Body of pancreas (tissue), 4 donors: ENCODE results near the gene OSBPL2. TPM values are rescaled to one million over a fixed set of nuclear protein-coding genes. Genes with fewer than 3 reads are reported as not detected.

ENCODE experiments used
- ATAC-seq: fragments of 150-250 bp; one replicate; pipeline ENCODE4 v1.9.1; 2016
- DNase-seq, 4 donors: peaks; one replicate each; pipeline ENCODE4 v3.0.0-alpha.2; 2019
- H3K27ac ChIP-seq, 4 donors: fragments of 200-600 bp; sonication (generic); 1 replicate in 3 of 4; 2 replicates in 1 of 4; pipeline versions ENCODE4 v1.5.1 to v1.6.1; 2016 to 2019; ENCODE audit warnings: mild to moderate bottlenecking in 1 of 4, mixed read lengths in 1 of 4, moderate library complexity in 1 of 4
- H3K27me3 ChIP-seq, 2 donors: fragments of 200-600 bp; sonication (generic); one replicate each; pipeline ENCODE4 v1.6.0; 2016; ENCODE audit warnings: mild to moderate bottlenecking in 1 of 2
- H3K36me3 ChIP-seq, 2 donors: fragments of 200-600 bp; sonication (generic); replicated peaks in 1 of 2; 2 replicates each; pipeline ENCODE4 v1.5.1; 2016; ENCODE audit warnings: low read depth in 2 of 2; ENCODE audit not compliant: insufficient read depth in 1 of 2
- H3K4me1 ChIP-seq: fragments of 200-600 bp; sonication (generic); one replicate; pipeline ENCODE4 v1.6.0; 2016
- H3K4me3 ChIP-seq, 2 donors: fragments of 200-600 bp; sonication (generic); 1 replicate in 1 of 2; 2 replicates in 1 of 2; pipeline ENCODE4 v1.5.1; 2016 to 2019
- H3K9me3 ChIP-seq, 3 donors: fragments of 200-600 bp; sonication (generic); 1 replicate in 2 of 3; 2 replicates in 1 of 3; pipeline ENCODE4 v1.5.1; 2016
- CTCF ChIP-seq, 7 experiments: fragments of 450-650 bp in 4 of 7; fragments of 200-600 bp in 3 of 7; sonication (generic) in 3 of 7; IDR thresholded peaks; one replicate each; pipeline ENCODE4 v1.5.1; 2016 to 2019; ENCODE audit warnings: antibody characterized with exemption in 7 of 7
- POLR2A ChIP-seq, 3 donors: fragments of 450-650 bp; IDR thresholded peaks; one replicate each; pipeline ENCODE4 v1.6.1; 2016; ENCODE audit warnings: antibody characterized with exemption in 3 of 3, mild to moderate bottlenecking in 2 of 3
- WGBS, 2 donors: methylation state at CpG; one replicate each; pipeline ENCODE4 v1.1.5; 2017; 5-methylcytosine and 5-hydroxymethylcytosine counted together
- intact Hi-C: fragments of 100-400 bp; cut with DNase I; formaldehyde crosslinking; loops from one replicate; pipeline ENCODE4 v1.15.1; 2023
- total RNA-seq, 2 donors: library from RNA; depleted of rRNA; stranded (reverse); fragments of >200 nt; gene quantifications; one replicate each; pipeline ENCODE4 v1.1.0, GENCODE V29; 2016

The OSBPL2 gene
- total RNA-seq, 2 donors from 2014 or later, result 54.5 to 71.9 TPM

- DNase-seq (no peak), ATAC-seq (no peak)
- Histone ChIP-seq H3K27ac (no peak overlapping the region), H3K4me3 (no peak overlapping the region), H3K4me1 (no peaks in the 10 kb centered on the region), H3K9me3 (no peaks in the 10 kb centered on the region), H3K36me3 (peaks cover 5 to 56% of the 10 kb centered on the region in 2 donors), H3K27me3 (no peaks in the 10 kb centered on the region)
- intact Hi-C loops, result no loop called here
- TF ChIP-seq CTCF (IDR thresholded peaks at IDR 0.05), result no peak
- no peak for TF ChIP-seq POLR2A (IDR thresholded peaks at IDR 0.05)
- 82 to 93% methylated on average over 2 to 6 of the region's 6 CpGs for WGBS, 2 donors
These were observed 46.1 kb downstream of the OSBPL2 start for GRCh38 chr20:62284448-62284847.

GRCh38 chr20:62285151-62285550 lies 46.8 kb downstream of the OSBPL2 start:
- WGBS, 2 donors, result 84 to 88% methylated on average over 6 of the region's 6 CpGs
- ATAC-seq (no peak), DNase-seq (no peak)
- TF ChIP-seq POLR2A (IDR thresholded peaks at IDR 0.05), result no peak
- no peak for TF ChIP-seq CTCF (IDR thresholded peaks at IDR 0.05)
- Histone ChIP-seq H3K36me3 (peaks cover 5 to 53% of the 10 kb centered on the region in 2 donors), H3K4me1 (no peaks in the 10 kb centered on the region), H3K9me3 (no peaks in the 10 kb centered on the region), H3K27me3 (no peaks in the 10 kb centered on the region), H3K27ac (no peak overlapping the region), H3K4me3 (no peak overlapping the region)
- intact Hi-C loops, result no loop called here

- no peak overlapping the region for H3K4me3 ChIP-seq
- H3K9me3 ChIP-seq, result no peaks in the 10 kb centered on the region
- no peak for DNase-seq
- H3K27me3 ChIP-seq, result no peaks in the 10 kb centered on the region
- H3K36me3 ChIP-seq, result peaks cover 5 to 47% of the 10 kb centered on the region in 2 donors
- no peak for TF ChIP-seq CTCF (IDR thresholded peaks at IDR 0.05)
- TF ChIP-seq POLR2A (IDR thresholded peaks at IDR 0.05), result no peak
- 79 to 82% methylated on average over 23 of the region's 23 CpGs for WGBS, 2 donors
- peak overlapping the region in 1 of 4 donors; percentile 23 for H3K27ac ChIP-seq
- intact Hi-C loops, result no loop called here
- H3K4me1 ChIP-seq, result no peaks in the 10 kb centered on the region
- ATAC-seq, result peak; percentile 43
These were observed 47.4 kb downstream of the OSBPL2 start for GRCh38 chr20:62285722-62286121.

- H3K27ac ChIP-seq, result peak overlapping the region in 1 of 4 donors; percentile 23
- TF ChIP-seq POLR2A (IDR thresholded peaks at IDR 0.05), result no peak
- WGBS, 2 donors, result 90 to 92% methylated on average over 13 to 25 of the region's 25 CpGs
- no peaks in the 10 kb centered on the region for H3K27me3 ChIP-seq
- ATAC-seq, result no peak
- intact Hi-C loops, result no loop called here
- no peak overlapping the region for H3K4me3 ChIP-seq
- H3K4me1 ChIP-seq, result no peaks in the 10 kb centered on the region
- peaks cover 5 to 46% of the 10 kb centered on the region in 2 donors for H3K36me3 ChIP-seq
- DNase-seq, result no peak
- no peaks in the 10 kb centered on the region for H3K9me3 ChIP-seq
These were observed 48.3 kb downstream of the OSBPL2 start for GRCh38 chr20:62286493-62287064.

GRCh38 chr20:62287129-62287528 lies 48.8 kb downstream of the OSBPL2 start:
- H3K4me3 ChIP-seq, result no peak overlapping the region
- H3K27me3 ChIP-seq, result no peaks in the 10 kb centered on the region
- H3K36me3 ChIP-seq, result peaks cover 8 to 47% of the 10 kb centered on the region in 2 donors
- ATAC-seq, result no peak
- intact Hi-C loops, result no loop called here
- H3K4me1 ChIP-seq, result no peaks in the 10 kb centered on the region
- DNase-seq, result no peak
- 65 to 77% methylated on average over 6 of the region's 6 CpGs for WGBS, 2 donors
- H3K27ac ChIP-seq, result no peak overlapping the region
- no peaks in the 10 kb centered on the region for H3K9me3 ChIP-seq
- TF ChIP-seq POLR2A (IDR thresholded peaks at IDR 0.05) (no peak), CTCF (IDR thresholded peaks at IDR 0.05) (no peak)
